K562 (cell line): Measurements from ENCODE around the gene CCDC7. TPM values are rescaled to one million over a fixed set of nuclear protein-coding genes. Genes with fewer than 3 reads are reported as not detected.

Source experiments
- ATAC-seq: fragments of 200-7000 bp; cut with Tn5 transposase; 3 replicates; pipeline ENCODE4 v1.9.1; 2020; ENCODE audit warnings: moderate library complexity
- BruUV-seq: library from RNA; stranded (reverse); fragments of 400-500 nt; replicated peaks from 2 replicates; lab custom pipeline; 2021; lab: Mats Ljungman, UMichigan
- CTCF ChIA-PET: fragments of 300-600 bp; formaldehyde crosslinking; extraction: SDS; loops from one replicate; lab custom pipeline; 2021; ENCODE audit warnings: low intra/inter-chr PET ratio; lab: Yijun Ruan, JAX
- POLR2A ChIA-PET: fragments of 300-600, 350-650 bp; sonication (Branson Sonifier 250); formaldehyde crosslinking; extraction: SDS; loops from one replicate; lab custom pipeline; 2021; ENCODE audit warnings: antibody characterized with exemption, inconsistent platforms; lab: Yijun Ruan, JAX
- DNase-seq, 4 experiments: peaks; one replicate each; pipeline versions ENCODE4 v3.0.0 to v3.0.0-alpha.2; 2011 to 2018; ENCODE audit warnings: low spot score in 3 of 4, mixed read lengths in 3 of 4; ENCODE audit errors: extremely low read depth in 1 of 4
- FAIRE-seq: peaks from 2 replicates; lab custom pipeline; 2011; peaks lifted over from hg19 to GRCh38; lab: Jason Lieb, UNC
- H2AFZ ChIP-seq: 2 replicates; pipeline ENCODE4 v1.6.0; 2011; ENCODE audit warnings: low read depth, low read length, control low read depth, inconsistent platforms
- H3K27ac ChIP-seq: fragments of 200-600 bp; 3 replicates; pipeline ENCODE4 v1.8.0; 2011; ENCODE audit warnings: low read depth, mild to moderate bottlenecking, control low read depth, inconsistent platforms, low read length, moderate library complexity, mixed read lengths; ENCODE audit errors: extremely low read depth
- H3K27me3 ChIP-seq, 2 experiments: fragments of 300-600 bp in 1 of 2; 2 replicates in 1 of 2; 3 replicates in 1 of 2; pipeline versions ENCODE4 v1.6.0 to v1.8.0; 2011; ENCODE audit warnings: inconsistent platforms in 2 of 2, low read length in 2 of 2, mild to moderate bottlenecking in 1 of 2, mixed read lengths in 1 of 2, moderate library complexity in 1 of 2; ENCODE audit not compliant: control insufficient read depth in 2 of 2, insufficient read depth in 2 of 2
- H3K36me3 ChIP-seq: fragments of 300-600 bp; 3 replicates; pipeline ENCODE4 v1.8.0; 2011; ENCODE audit warnings: mild to moderate bottlenecking, low read length, inconsistent platforms; ENCODE audit not compliant: control insufficient read depth, insufficient read depth
- H3K4me1 ChIP-seq, 2 experiments: fragments of 200-600 bp in 1 of 2; replicated peaks in 1 of 2; 2 replicates in 1 of 2; 3 replicates in 1 of 2; pipeline versions ENCODE4 v1.5.1 to v1.8.0; 2011; ENCODE audit warnings: inconsistent platforms in 2 of 2, low read length in 2 of 2, mild to moderate bottlenecking in 1 of 2, mixed read lengths in 1 of 2, moderate library complexity in 1 of 2; ENCODE audit not compliant: control insufficient read depth in 2 of 2, insufficient read depth in 2 of 2
- H3K4me2 ChIP-seq: 2 replicates; pipeline ENCODE4 v1.6.1; 2011; ENCODE audit warnings: low read length, control low read depth, inconsistent platforms, mixed read lengths; ENCODE audit not compliant: insufficient read depth
- H3K4me3 ChIP-seq: fragments of 200-600 bp; sonication (generic), shearing (Covaris generic); 2 replicates; pipeline ENCODE4 v1.5.1; 2016; ENCODE audit warnings: control low read depth, inconsistent platforms
- H3K79me2 ChIP-seq: fragments of 200-600 bp; 3 replicates; pipeline ENCODE4 v1.8.0; 2011; ENCODE audit warnings: low read length, inconsistent platforms; ENCODE audit not compliant: control insufficient read depth, insufficient read depth
- H3K9ac ChIP-seq, 2 experiments: 2 replicates each; pipeline versions ENCODE4 v1.6.0 to v1.6.1; 2011; ENCODE audit warnings: low read depth in 2 of 2, low read length in 2 of 2, control low read depth in 1 of 2, inconsistent platforms in 1 of 2, mild to moderate bottlenecking in 1 of 2, mixed read lengths in 1 of 2; ENCODE audit not compliant: insufficient read depth in 1 of 2
- H3K9me1 ChIP-seq: one replicate; pipeline ENCODE4 v1.6.0; 2011; ENCODE audit warnings: inconsistent platforms, mild to moderate bottlenecking, low read length, moderate library complexity; ENCODE audit not compliant: control insufficient read depth, insufficient read depth
- H3K9me3 ChIP-seq: replicated peaks from 2 replicates; pipeline ENCODE4 v1.5.1; 2011; ENCODE audit warnings: low read depth, low read length, inconsistent platforms; ENCODE audit not compliant: control insufficient read depth, insufficient read depth
- H4K20me1 ChIP-seq: replicated peaks from 2 replicates; pipeline ENCODE4 v1.6.1; 2011; ENCODE audit warnings: low read length, inconsistent platforms, mixed read lengths; ENCODE audit not compliant: control insufficient read depth, insufficient read depth
- ARID3B ChIP-seq: fragments of 250-450 bp; sonication (Bioruptor Pico); IDR thresholded peaks from 2 replicates; pipeline ENCODE4 v1.4.0; 2020; ENCODE audit warnings: borderline replicate concordance
- ATF1 ChIP-seq, 2 experiments: fragments of 450-650 bp in 1 of 2; IDR thresholded peaks; 2 replicates each; pipeline ENCODE4 v1.6.1; 2016; ENCODE audit warnings: missing compliant biosample characterization in 1 of 2, missing genetic modification characterization in 1 of 2
- E2F1 ChIP-seq: sonication (generic); formaldehyde crosslinking; IDR thresholded peaks from 2 replicates; pipeline ENCODE4 v1.8.1; 2023; ENCODE audit warnings: mild to moderate bottlenecking, missing genetic modification reagents, moderate library complexity
- HNRNPL ChIP-seq: fragments of 200-400 bp; formaldehyde crosslinking; IDR thresholded peaks from 2 replicates; pipeline ENCODE4 v1.6.1; 2017; ENCODE audit warnings: low read depth, mild to moderate bottlenecking, low read length
- MBD2 ChIP-seq: sonication (generic); IDR thresholded peaks from 2 replicates; pipeline ENCODE4 v1.6.1; 2016; ENCODE audit warnings: low read depth, borderline replicate concordance
- MCM2 ChIP-seq: fragments of 450-650 bp; IDR thresholded peaks from 2 replicates; pipeline ENCODE4 v1.6.1; 2017; ENCODE audit warnings: low read depth, mild to moderate bottlenecking
- MEF2D ChIP-seq: conservative IDR thresholded peaks from 2 replicates; pipeline ENCODE4 v1.6.1; 2016; ENCODE audit warnings: low read depth, missing genetic modification characterization, missing compliant biosample characterization
- TAF1 ChIP-seq: IDR thresholded peaks from 2 replicates; pipeline ENCODE4 v1.6.1; 2011; ENCODE audit warnings: mild to moderate bottlenecking, low read length, moderate library complexity; ENCODE audit not compliant: insufficient read depth, control insufficient read depth, severe bottlenecking; ENCODE audit errors: extremely low read depth
- U2AF2 ChIP-seq: fragments of 200-400 bp; formaldehyde crosslinking; optimal IDR thresholded peaks from 2 replicates; pipeline ENCODE3; 2017; ENCODE audit warnings: low read depth, mild to moderate bottlenecking, low read length
- ZBTB8A ChIP-seq: fragments of 450-650 bp; IDR thresholded peaks from 2 replicates; pipeline ENCODE4 v1.6.1; 2018; ENCODE audit warnings: mild to moderate bottlenecking, moderate library complexity; ENCODE audit not compliant: partially characterized antibody
- ZFP36 ChIP-seq: fragments of 150-350 bp; IDR thresholded peaks from 2 replicates; pipeline ENCODE4 v1.6.1; 2018; ENCODE audit warnings: low read length, low read depth; ENCODE audit not compliant: partially characterized antibody
- ZNF121 ChIP-seq: sonication (generic); formaldehyde crosslinking; conservative IDR thresholded peaks from 2 replicates; pipeline ENCODE4 v1.8.0; 2022; ENCODE audit warnings: missing genetic modification reagents
- ZNF124 ChIP-seq: sonication (generic); formaldehyde crosslinking; IDR thresholded peaks from 2 replicates; pipeline ENCODE4 v1.8.1; 2022; ENCODE audit warnings: missing genetic modification reagents
- ZNF347 ChIP-seq: fragments of 450-650 bp; formaldehyde crosslinking; IDR thresholded peaks from 2 replicates; pipeline ENCODE4 v1.4.0; 2020; ENCODE audit warnings: low read depth, mild to moderate bottlenecking, moderate library complexity
- ZNF445 ChIP-seq: fragments of 250-450 bp; sonication (Bioruptor Pico); IDR thresholded peaks from 2 replicates; pipeline ENCODE4 v1.4.0; 2020; ENCODE audit warnings: low read depth, mild to moderate bottlenecking, moderate library complexity
- ZNF507 ChIP-seq: conservative IDR thresholded peaks from 2 replicates; pipeline ENCODE4 v1.6.1; 2017; ENCODE audit warnings: missing genetic modification characterization, missing compliant biosample characterization
- ZSCAN32 ChIP-seq: fragments of 450-650 bp; formaldehyde crosslinking; IDR thresholded peaks from 2 replicates; pipeline ENCODE4 v1.4.0; 2020; ENCODE audit warnings: mild to moderate bottlenecking, moderate library complexity
- WGBS: fragments of 100-300 bp; shearing (Covaris generic); methylation state at CpG from one replicate; pipeline ENCODE4 v1.1.6; 2016; ENCODE audit warnings: low coverage, mixed read lengths; ENCODE audit not compliant: insufficient coverage; ENCODE audit errors: missing lambda C conversion rate; 5-methylcytosine and 5-hydroxymethylcytosine counted together
- in situ Hi-C: fragments of 300-500 bp; cut with MboI; formaldehyde crosslinking; loops from 4 replicates; pipeline ENCODE4 v1.15.0; 2018; ENCODE audit warnings: inconsistent platforms, mixed read lengths
- intact Hi-C: fragments of 100-400 bp; cut with micrococcal nuclease; formaldehyde crosslinking; loops from 2 replicates; pipeline ENCODE4 v1.14.2; 2022
- polyA plus RNA-seq, 8 experiments: library from polyadenylated mRNA; depleted of rRNA in 4 of 8; stranded (reverse) in 5 of 8; unstranded in 3 of 8; fragments of >200 nt; fragmentation: Nextera tagmentation in 2 of 8; fragmentation: Illumina TruSeq in 1 of 8; extraction: Ambion mirVana in 2 of 8; extraction: Trizol in 1 of 8; gene quantifications; 2 replicates each; pipeline versions ENCODE4 v1.2.1 to v1.2.3, GENCODE V29; 2011 to 2014; ENCODE audit warnings: inconsistent platforms in 1 of 8, missing spikeins in 1 of 8
- total RNA-seq, 7 experiments: library from RNA; depleted of rRNA in 6 of 7; stranded (reverse); fragments of >200 nt in 6 of 7; fragmentation: Illumina TruSeq in 2 of 7; extraction: Trizol in 2 of 7; gene quantifications; 2 replicates each; pipeline versions ENCODE4 v1.2.1 to v1.2.3, GENCODE V29; 2011 to 2021; ENCODE audit warnings: low replicate concordance in 1 of 7
- TF ChIP-seq, protein P1 (sequence below): IDR thresholded peaks from 2 replicates; pipeline ENCODE4 v1.6.1; 2011; ENCODE audit warnings: borderline replicate concordance, low read depth, mild to moderate bottlenecking, moderate library complexity, low read length; ENCODE audit not compliant: insufficient read depth, poor library complexity, severe bottlenecking

Gene CCDC7
- total and polyA plus RNA-seq, 9 of the 15 experiments (the other 6 are each of a cell fraction or from before 2014, with no cell fraction given): 1.5 to 6.6 (median 2.7) TPM

GRCh38 chr10:32402499-32402898, 43.4 kb upstream of the CCDC7 start (continued):
- TF ChIP-seq, protein P1, sequence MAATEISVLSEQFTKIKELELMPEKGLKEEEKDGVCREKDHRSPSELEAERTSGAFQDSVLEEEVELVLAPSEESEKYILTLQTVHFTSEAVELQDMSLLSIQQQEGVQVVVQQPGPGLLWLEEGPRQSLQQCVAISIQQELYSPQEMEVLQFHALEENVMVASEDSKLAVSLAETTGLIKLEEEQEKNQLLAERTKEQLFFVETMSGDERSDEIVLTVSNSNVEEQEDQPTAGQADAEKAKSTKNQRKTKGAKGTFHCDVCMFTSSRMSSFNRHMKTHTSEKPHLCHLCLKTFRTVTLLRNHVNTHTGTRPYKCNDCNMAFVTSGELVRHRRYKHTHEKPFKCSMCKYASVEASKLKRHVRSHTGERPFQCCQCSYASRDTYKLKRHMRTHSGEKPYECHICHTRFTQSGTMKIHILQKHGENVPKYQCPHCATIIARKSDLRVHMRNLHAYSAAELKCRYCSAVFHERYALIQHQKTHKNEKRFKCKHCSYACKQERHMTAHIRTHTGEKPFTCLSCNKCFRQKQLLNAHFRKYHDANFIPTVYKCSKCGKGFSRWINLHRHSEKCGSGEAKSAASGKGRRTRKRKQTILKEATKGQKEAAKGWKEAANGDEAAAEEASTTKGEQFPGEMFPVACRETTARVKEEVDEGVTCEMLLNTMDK: no peak
- TF ChIP-seq ZFP36 (no peak), U2AF2 (no peak), ZSCAN32 (CRISPR knock-in tag) (no peak), MEF2D (tag) (no peak), HNRNPL (no peak), ZNF347 (CRISPR knock-in tag) (no peak), TAF1 (no peak)
- TF ChIP-seq, all 486 proteins: peak for 0

DNA sequence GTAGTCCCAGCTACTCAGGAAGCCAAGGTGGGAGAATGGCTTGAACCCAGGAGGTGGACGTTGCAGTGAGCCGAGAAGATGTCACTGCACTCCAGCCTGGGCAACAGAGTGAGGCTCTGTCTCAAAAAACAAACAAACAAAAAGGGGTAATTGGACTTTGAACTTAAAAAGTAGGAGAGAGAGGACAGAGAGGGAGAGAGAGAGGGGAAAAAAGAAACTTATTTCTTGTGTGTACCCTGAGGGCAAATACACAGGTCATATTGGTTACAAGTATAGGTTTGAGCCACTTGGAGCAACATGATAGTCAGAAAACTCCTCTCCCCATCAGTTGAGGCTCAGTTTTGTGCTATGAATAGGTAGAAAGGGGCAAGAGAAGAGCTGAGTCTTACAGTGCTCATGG, 42.8 kb upstream of the CCDC7 start:
- CTCF ChIA-PET: no interaction called here
- peak; percentile 50; the same call in 2 of the 3 replicates for ATAC-seq
- Histone ChIP-seq H3K9me3 (no peaks in the 10 kb centered on the region), H4K20me1 (no peaks in the 10 kb centered on the region), H2AFZ (no peak overlapping the region), H3K4me2 (no peak overlapping the region), H3K9me1 (no peaks in the 10 kb centered on the region), H3K4me1 (no peaks in the 10 kb centered on the region), H3K36me3 (no peaks in the 10 kb centered on the region), H3K9ac (no peak overlapping the region), H3K79me2 (no peaks in the 10 kb centered on the region), H3K4me3 (no peak overlapping the region), H3K27me3 (no peaks in the 10 kb centered on the region), H3K27ac (no peak overlapping the region)
- FAIRE-seq: no peak
- intact Hi-C loops (no loop called here), in situ Hi-C loops (no loop called here)
- no CpG with 5 or more reads among the region's 2 CpGs for WGBS
- DNase-seq: no peak
- no TSS peak for BruUV-seq
- POLR2A ChIA-PET: no interaction called here
- TF ChIP-seq ZNF121 (CRISPR knock-in tag): no peak
- no peak for TF ChIP-seq ZNF507
- TF ChIP-seq MBD2: no peak
- no peak for TF ChIP-seq ZNF445 (CRISPR knock-in tag)
- TF ChIP-seq MCM2: no peak
- TF ChIP-seq ATF1 (CRISPR knock-in tag; IDR thresholded peaks at IDR 0.05): no peak
- no peak for TF ChIP-seq ATF1 (tag; IDR thresholded peaks at IDR 0.05)
- TF ChIP-seq ZBTB8A: no peak
- TF ChIP-seq ARID3B: no peak
- TF ChIP-seq ZNF124 (CRISPR knock-in tag): no peak
- no peak for TF ChIP-seq E2F1 (CRISPR knock-in tag)
